ENCODE measurements around the gene KCNJ6.

- no peak for TF ChIP-seq CTCF (IDR thresholded peaks at IDR 0.05)
- no peak for TF ChIP-seq POLR2AphosphoS5 (IDR thresholded peaks at IDR 0.05)
- no peak for TF ChIP-seq POLR2A (IDR thresholded peaks at IDR 0.05)
Observed at GRCh38 chr21:37606549-37606948, 309.7 kb downstream of the KCNJ6 start.
